HEK293 (cell line): ENCODE data around the gene DNAI1.

ENCODE experiments used
- CTCF ChIA-PET: fragments of 350-600 bp; formaldehyde crosslinking; extraction: SDS; loops from one replicate; lab custom pipeline; 2021; ENCODE audit warnings: antibody characterized with exemption; lab: Yijun Ruan, JAX
- POLR2A ChIA-PET: fragments of 300-600 bp; formaldehyde crosslinking; extraction: SDS; loops from one replicate; lab custom pipeline; 2020; ENCODE audit warnings: antibody characterized with exemption, inconsistent platforms; lab: Yijun Ruan, JAX
- H3K27ac ChIP-seq: fragments of 200-500 bp; sonication (Bioruptor generic); 2 replicates; pipeline ENCODE4 v1.5.1; 2014; ENCODE audit warnings: low read depth, low read length, control low read depth, inconsistent platforms; ENCODE audit errors: extremely low read depth
- H3K36me3 ChIP-seq, 2 experiments: fragments of 200-500 bp in 1 of 2; sonication (Bioruptor generic) in 1 of 2; 1 replicate in 1 of 2; 2 replicates in 1 of 2; pipeline ENCODE4 v1.5.1; 2014 to 2017; ENCODE audit warnings: inconsistent platforms in 2 of 2, low read length in 2 of 2; ENCODE audit not compliant: control insufficient read depth in 2 of 2, insufficient read depth in 1 of 2
- H3K4me1 ChIP-seq: fragments of 200-500 bp; sonication (Bioruptor generic); 2 replicates; pipeline ENCODE4 v1.5.1; 2014; ENCODE audit warnings: mild to moderate bottlenecking, low read length, inconsistent platforms; ENCODE audit not compliant: control insufficient read depth, insufficient read depth
- H3K4me3 ChIP-seq: 2 replicates; pipeline ENCODE4 v1.5.1; 2011; ENCODE audit warnings: low read depth, mild to moderate bottlenecking, control low read depth, low read length, moderate library complexity
- H3K9me3 ChIP-seq: fragments of 200-500 bp; sonication (Bioruptor generic); 2 replicates; pipeline ENCODE4 v1.5.1; 2014; ENCODE audit warnings: low read depth, low read length, inconsistent platforms; ENCODE audit not compliant: control insufficient read depth, insufficient read depth
- GLIS2 ChIP-seq: fragments of 450-650 bp; formaldehyde crosslinking; IDR thresholded peaks from 2 replicates; pipeline ENCODE4 v1.5.1; 2016; ENCODE audit warnings: missing biosample characterization, missing genetic modification characterization
- PATZ1 ChIP-seq: fragments of 450-650 bp; formaldehyde crosslinking; IDR thresholded peaks from 2 replicates; pipeline ENCODE4 v1.5.1; 2016; ENCODE audit warnings: missing biosample characterization, missing genetic modification characterization
- REPIN1 ChIP-seq: fragments of 450-650 bp; formaldehyde crosslinking; IDR thresholded peaks from 2 replicates; pipeline ENCODE4 v1.5.1; 2017; ENCODE audit warnings: missing biosample characterization, missing genetic modification characterization, low read depth
- REST ChIP-seq: fragments of 450-650 bp; formaldehyde crosslinking; IDR thresholded peaks from 2 replicates; pipeline ENCODE4 v1.5.1; 2016; ENCODE audit warnings: missing biosample characterization, missing genetic modification characterization
- ZBTB44 ChIP-seq: fragments of 450-650 bp; IDR thresholded peaks from 2 replicates; pipeline ENCODE4 v1.5.1; 2018; ENCODE audit warnings: missing biosample characterization, mild to moderate bottlenecking, missing genetic modification characterization
- ZNF10 ChIP-seq: fragments of 450-650 bp; formaldehyde crosslinking; IDR thresholded peaks from 2 replicates; pipeline ENCODE4 v1.5.1; 2017; ENCODE audit warnings: missing biosample characterization, missing genetic modification characterization
- ZNF239 ChIP-seq: fragments of 450-650 bp; formaldehyde crosslinking; IDR thresholded peaks from 2 replicates; pipeline ENCODE4 v1.5.1; 2016; ENCODE audit warnings: missing biosample characterization, missing genetic modification characterization
- ZNF324 ChIP-seq: fragments of 450-650 bp; formaldehyde crosslinking; IDR thresholded peaks from 2 replicates; pipeline ENCODE4 v1.5.1; 2016; ENCODE audit warnings: missing biosample characterization, missing genetic modification characterization
- ZNF404 ChIP-seq: fragments of 450-650 bp; formaldehyde crosslinking; IDR thresholded peaks from 2 replicates; pipeline ENCODE4 v1.5.1; 2017; ENCODE audit warnings: missing biosample characterization, missing genetic modification characterization
- ZNF488 ChIP-seq: fragments of 450-650 bp; formaldehyde crosslinking; IDR thresholded peaks from 2 replicates; pipeline ENCODE4 v1.5.1; 2016; ENCODE audit warnings: missing biosample characterization, missing genetic modification characterization
- ZNF548 ChIP-seq: fragments of 450-650 bp; formaldehyde crosslinking; IDR thresholded peaks from 2 replicates; pipeline ENCODE4 v1.5.1; 2016; ENCODE audit warnings: missing biosample characterization, missing genetic modification characterization
- ZNF843 ChIP-seq: fragments of 450-650 bp; formaldehyde crosslinking; IDR thresholded peaks from 2 replicates; pipeline ENCODE4 v1.5.1; 2016; ENCODE audit warnings: missing biosample characterization, missing genetic modification characterization
- TF ChIP-seq, protein P1 (sequence below): fragments of 450-650 bp; formaldehyde crosslinking; conservative IDR thresholded peaks from 2 replicates; pipeline ENCODE4 v1.5.1; 2016; ENCODE audit warnings: low read depth, missing biosample characterization, missing genetic modification characterization

DNAI1 gene

DNA sequence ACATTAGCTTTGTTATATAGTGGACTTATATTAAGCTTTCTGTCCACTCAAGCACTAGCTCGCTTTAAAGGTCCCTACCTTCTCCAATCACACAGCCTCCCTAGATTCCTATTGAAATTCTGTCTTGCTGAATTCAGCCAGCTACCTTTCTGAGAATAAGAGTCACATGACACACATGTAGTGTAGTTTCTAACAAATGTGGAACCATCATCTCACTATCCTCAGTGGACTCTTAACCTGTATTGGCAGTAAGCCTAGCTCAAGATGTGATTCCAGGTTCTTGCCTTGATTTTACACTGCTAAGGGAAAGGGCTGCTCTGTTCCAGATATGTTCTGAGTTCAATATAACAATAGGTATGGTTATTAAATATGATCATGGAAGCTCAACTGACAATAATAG, 11.7 kb upstream of the DNAI1 start (continued):
- TF ChIP-seq, protein P1, sequence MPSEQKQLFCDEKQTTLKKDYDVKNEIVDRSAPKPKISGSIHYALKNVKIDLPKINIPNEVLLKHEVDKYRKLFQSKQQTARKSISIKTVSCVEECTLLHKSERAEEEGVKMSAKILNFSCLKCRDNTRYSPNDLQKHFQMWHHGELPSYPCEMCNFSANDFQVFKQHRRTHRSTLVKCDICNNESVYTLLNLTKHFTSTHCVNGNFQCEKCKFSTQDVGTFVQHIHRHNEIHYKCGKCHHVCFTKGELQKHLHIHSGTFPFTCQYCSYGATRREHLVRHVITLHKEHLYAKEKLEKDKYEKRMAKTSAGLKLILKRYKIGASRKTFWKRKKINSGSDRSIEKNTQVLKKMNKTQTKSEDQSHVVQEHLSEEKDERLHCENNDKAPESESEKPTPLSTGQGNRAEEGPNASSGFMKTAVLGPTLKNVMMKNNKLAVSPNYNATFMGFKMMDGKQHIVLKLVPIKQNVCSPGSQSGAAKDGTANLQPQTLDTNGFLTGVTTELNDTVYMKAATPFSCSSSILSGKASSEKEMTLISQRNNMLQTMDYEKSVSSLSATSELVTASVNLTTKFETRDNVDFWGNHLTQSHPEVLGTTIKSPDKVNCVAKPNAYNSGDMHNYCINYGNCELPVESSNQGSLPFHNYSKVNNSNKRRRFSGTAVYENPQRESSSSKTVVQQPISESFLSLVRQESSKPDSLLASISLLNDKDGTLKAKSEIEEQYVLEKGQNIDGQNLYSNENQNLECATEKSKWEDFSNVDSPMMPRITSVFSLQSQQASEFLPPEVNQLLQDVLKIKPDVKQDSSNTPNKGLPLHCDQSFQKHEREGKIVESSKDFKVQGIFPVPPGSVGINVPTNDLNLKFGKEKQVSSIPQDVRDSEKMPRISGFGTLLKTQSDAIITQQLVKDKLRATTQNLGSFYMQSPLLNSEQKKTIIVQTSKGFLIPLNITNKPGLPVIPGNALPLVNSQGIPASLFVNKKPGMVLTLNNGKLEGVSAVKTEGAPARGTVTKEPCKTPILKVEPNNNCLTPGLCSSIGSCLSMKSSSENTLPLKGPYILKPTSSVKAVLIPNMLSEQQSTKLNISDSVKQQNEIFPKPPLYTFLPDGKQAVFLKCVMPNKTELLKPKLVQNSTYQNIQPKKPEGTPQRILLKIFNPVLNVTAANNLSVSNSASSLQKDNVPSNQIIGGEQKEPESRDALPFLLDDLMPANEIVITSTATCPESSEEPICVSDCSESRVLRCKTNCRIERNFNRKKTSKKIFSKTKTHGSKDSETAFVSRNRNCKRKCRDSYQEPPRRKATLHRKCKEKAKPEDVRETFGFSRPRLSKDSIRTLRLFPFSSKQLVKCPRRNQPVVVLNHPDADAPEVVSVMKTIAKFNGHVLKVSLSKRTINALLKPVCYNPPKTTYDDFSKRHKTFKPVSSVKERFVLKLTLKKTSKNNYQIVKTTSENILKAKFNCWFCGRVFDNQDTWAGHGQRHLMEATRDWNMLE (tag by site-specific recombination): no peak
- TF ChIP-seq ZNF488 (no peak), ZNF239 (no peak), ZBTB44 (tag by site-specific recombination) (no peak)

DNA sequence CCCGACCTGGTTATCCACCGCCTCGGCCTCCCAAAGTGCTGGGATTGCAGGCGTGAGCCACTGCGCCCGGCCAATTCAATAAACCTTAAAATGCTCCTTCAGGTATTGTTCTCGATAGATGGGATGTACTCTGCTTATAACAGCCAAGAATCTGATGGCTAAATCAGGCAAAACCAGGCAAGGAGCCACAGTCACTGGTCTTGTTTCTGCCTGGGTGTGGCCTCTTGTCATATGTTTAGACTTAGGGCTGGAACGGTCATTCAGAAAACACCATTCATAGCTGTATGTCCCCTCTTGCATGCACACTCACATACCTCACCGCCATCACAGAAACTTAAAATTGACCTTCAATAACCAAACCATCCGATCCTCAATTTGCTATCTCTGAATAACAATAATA, 8.0 kb upstream of the DNAI1 start:
- CTCF ChIA-PET: interaction anchor here (0.7 to 1.3 kb wide), 3 partner anchors 19 to 46 kb away, joined by 3 to 4 read pairs (median 3); no protein-coding TSS in a partner anchor
- Histone ChIP-seq H3K27ac (no peak overlapping the region), H3K9me3 (no peaks in the 10 kb centered on the region), H3K36me3 (no peaks in the 10 kb centered on the region), H3K4me3 (no peak overlapping the region), H3K4me1 (no peaks in the 10 kb centered on the region; the same call in 1 of the 2 replicates)
- POLR2A ChIA-PET: no interaction called here
- no peak for TF ChIP-seq ZNF324 (tag by site-specific recombination)
- no peak for TF ChIP-seq ZNF404 (tag by site-specific recombination)

DNA sequence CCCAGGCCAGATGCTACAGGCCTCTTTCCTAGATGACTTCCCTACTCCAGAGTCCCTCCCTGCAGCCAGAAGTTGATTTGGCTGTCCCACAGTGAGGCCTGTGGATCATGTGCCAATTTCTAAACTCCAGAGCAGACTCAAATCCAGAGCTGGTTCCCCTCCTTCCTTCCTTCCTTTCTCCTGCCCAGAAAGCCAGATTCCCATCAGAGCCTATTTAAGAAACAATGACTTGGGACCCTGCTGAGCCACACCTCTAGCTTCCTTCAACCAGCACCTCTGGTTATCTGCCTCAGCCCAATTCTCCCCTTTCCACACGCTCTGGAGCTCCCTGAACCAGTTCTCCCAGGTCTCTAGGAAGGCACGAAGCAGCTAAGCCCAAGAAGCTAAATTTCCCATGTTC, 7.5 kb upstream of the DNAI1 start:
- POLR2A ChIA-PET: no interaction called here
- Histone ChIP-seq H3K4me3 (no peak overlapping the region), H3K27ac (no peak overlapping the region), H3K9me3 (no peaks in the 10 kb centered on the region), H3K4me1 (no peaks in the 10 kb centered on the region; the same call in 1 of the 2 replicates), H3K36me3 (no peaks in the 10 kb centered on the region; a peak in 1 of 3 replicates)
- TF ChIP-seq ZNF843 (tag by site-specific recombination) (no peak), REPIN1 (tag by site-specific recombination) (no peak), PATZ1 (no peak), ZNF10 (tag by site-specific recombination) (no peak), REST (no peak), GLIS2 (tag by site-specific recombination) (no peak), ZNF548 (tag by site-specific recombination) (no peak)
- CTCF ChIA-PET: interaction anchor here (0.8 to 1.3 kb wide), 4 partner anchors 12 to 47 kb away, joined by 3 to 4 read pairs (median 4); no protein-coding TSS in a partner anchor
